HCT116 (cell line): ENCODE data around the gene ACOT9. TPM values are rescaled to one million over a fixed set of nuclear protein-coding genes. Genes with fewer than 3 reads are reported as not detected.

Experiments used
- ATAC-seq: fragments of 200-7000 bp; cut with Tn5 transposase; 2 replicates; pipeline ENCODE4 v1.9.1; 2020; ENCODE audit warnings: mild to moderate bottlenecking, moderate library complexity
- BruUV-seq: library from RNA; stranded (reverse); fragments of 400-500 nt; replicated peaks from 2 replicates; lab custom pipeline; 2021; lab: Mats Ljungman, UMichigan
- CTCF ChIA-PET: fragments of 300-600 bp; sonication (Branson Sonifier 250); formaldehyde crosslinking; loops from one replicate; lab custom pipeline; 2021; ENCODE audit warnings: antibody characterized with exemption; lab: Charles Lee
- POLR2A ChIA-PET: fragments of 300-600, 350-600 bp; sonication (Branson Sonifier 250); formaldehyde crosslinking; loops from one replicate; lab custom pipeline; 2021; ENCODE audit warnings: antibody characterized with exemption; lab: Charles Lee
- RAD21 ChIA-PET, 2 experiments: fragments of 300-600 bp; sonication (Branson Sonifier 250); formaldehyde crosslinking; loops; one replicate each; lab custom pipeline; 2023; ENCODE audit warnings: low total read pairs in 2 of 2; ENCODE audit not compliant: uncharacterized antibody in 2 of 2, unreplicated experiment in 2 of 2, low non-redundant PET in 1 of 2; lab: Charles Lee
- DNase-seq: peaks from one replicate; pipeline ENCODE4 v3.0.0-alpha.2; 2010; ENCODE audit warnings: low read depth, low spot score
- H2AFZ ChIP-seq: fragments of 200-600 bp; shearing (Covaris generic), sonication (generic); 2 replicates; pipeline ENCODE4 v1.6.1; 2017; ENCODE audit warnings: low read depth, mixed run types, mixed read lengths, antibody characterized with exemption, low read length; ENCODE audit not compliant: poor library complexity, severe bottlenecking
- H3K27ac ChIP-seq: 2 replicates; pipeline ENCODE4 v1.5.1; 2012; ENCODE audit warnings: low read depth, low read length
- H3K27me3 ChIP-seq: fragments of 200-600 bp; sonication (generic); 2 replicates; pipeline ENCODE4 v1.6.1; 2016; ENCODE audit warnings: mixed run types, low read length, mixed read lengths; ENCODE audit not compliant: insufficient read depth
- H3K36me3 ChIP-seq, 2 experiments: fragments of 200-500 bp in 1 of 2; fragments of 200-600 bp in 1 of 2; sonication (Bioruptor generic) in 1 of 2; sonication (generic) in 1 of 2; 2 replicates each; pipeline versions ENCODE4 v1.5.1 to v1.6.1; 2014 to 2016; ENCODE audit warnings: low read length in 2 of 2, inconsistent platforms in 1 of 2, mixed read lengths in 1 of 2, mixed run types in 1 of 2; ENCODE audit not compliant: insufficient read depth in 2 of 2, control insufficient read depth in 1 of 2
- H3K4me1 ChIP-seq, 2 experiments: fragments of 200-600 bp in 1 of 2; sonication (generic) in 1 of 2; 2 replicates each; pipeline versions ENCODE4 v1.5.1 to v1.6.1; 2012 to 2017; ENCODE audit warnings: low read length in 2 of 2, inconsistent platforms in 1 of 2, mild to moderate bottlenecking in 1 of 2, mixed read lengths in 1 of 2, mixed run types in 1 of 2, moderate library complexity in 1 of 2; ENCODE audit not compliant: insufficient read depth in 2 of 2, control insufficient read depth in 1 of 2
- H3K4me2 ChIP-seq: fragments of 200-600 bp; sonication (generic); 2 replicates; pipeline ENCODE4 v1.6.1; 2017; ENCODE audit warnings: mixed run types, low read length, mixed read lengths
- H3K4me3 ChIP-seq, 2 experiments: fragments of 200-600 bp in 1 of 2; sonication (generic) in 1 of 2; replicated peaks in 1 of 2; 2 replicates each; pipeline ENCODE4 v1.5.1; 2011 to 2016; ENCODE audit warnings: low read length in 2 of 2, control low read depth in 1 of 2, low read depth in 1 of 2, mild to moderate bottlenecking in 1 of 2, mixed read lengths in 1 of 2, mixed run types in 1 of 2
- H3K79me2 ChIP-seq: fragments of 200-600 bp; sonication (generic); 2 replicates; pipeline ENCODE4 v1.6.1; 2017; ENCODE audit warnings: mild to moderate bottlenecking, mixed run types, low read length, moderate library complexity, mixed read lengths; ENCODE audit not compliant: insufficient read depth
- H3K9ac ChIP-seq: fragments of 200-600 bp; sonication (generic); 2 replicates; pipeline ENCODE4 v1.6.1; 2016; ENCODE audit warnings: low read length, mixed read lengths
- H3K9me2 ChIP-seq: fragments of 200-600 bp; sonication (generic), shearing (Covaris generic); 2 replicates; pipeline ENCODE4 v1.6.1; 2017; ENCODE audit warnings: mixed run types, mild to moderate bottlenecking, moderate library complexity; ENCODE audit not compliant: insufficient read depth
- H3K9me3 ChIP-seq, 2 experiments: fragments of 200-500 bp in 1 of 2; fragments of 200-600 bp in 1 of 2; sonication (Bioruptor generic) in 1 of 2; sonication (generic) in 1 of 2; 2 replicates each; pipeline ENCODE4 v1.6.1; 2014 to 2017; ENCODE audit warnings: low read length in 2 of 2, mixed read lengths in 2 of 2, inconsistent platforms in 1 of 2, low read depth in 1 of 2, mild to moderate bottlenecking in 1 of 2, mixed run types in 1 of 2, moderate library complexity in 1 of 2; ENCODE audit not compliant: control insufficient read depth in 1 of 2, insufficient read depth in 1 of 2
- H4K20me1 ChIP-seq: fragments of 200-600 bp; sonication (generic), shearing (Covaris generic); 2 replicates; pipeline ENCODE4 v1.6.1; 2017; ENCODE audit warnings: mixed run types, mild to moderate bottlenecking, moderate library complexity; ENCODE audit not compliant: insufficient read depth
- CBX3 ChIP-seq: IDR thresholded peaks from 2 replicates; pipeline ENCODE4 v1.6.1; 2012; ENCODE audit warnings: low read depth
- CEBPB ChIP-seq: IDR thresholded peaks from 2 replicates; pipeline ENCODE4 v1.6.1; 2012; ENCODE audit warnings: low read depth
- EGR1 ChIP-seq: IDR thresholded peaks from 2 replicates; pipeline ENCODE4 v1.6.1; 2012; ENCODE audit warnings: low read depth
- ELF1 ChIP-seq: IDR thresholded peaks from 2 replicates; pipeline ENCODE4 v1.6.1; 2012; ENCODE audit warnings: low read depth, borderline replicate concordance
- EZH2phosphoT487 ChIP-seq: fragments of 200-600 bp; IDR thresholded peaks from 2 replicates; pipeline ENCODE4 v1.6.1; 2018; ENCODE audit warnings: antibody characterized with exemption, borderline replicate concordance
- FOSL1 ChIP-seq: IDR thresholded peaks from 2 replicates; pipeline ENCODE4 v1.6.1; 2012; ENCODE audit warnings: low read depth
- JUND ChIP-seq: IDR thresholded peaks from 2 replicates; pipeline ENCODE4 v1.6.1; 2012
- POLR2A ChIP-seq: IDR thresholded peaks from 2 replicates; pipeline ENCODE4 v1.7.0; 2011; ENCODE audit warnings: borderline replicate concordance; ENCODE audit not compliant: insufficient read depth, insufficient read length; ENCODE audit errors: extremely low read depth
- SP1 ChIP-seq: IDR thresholded peaks from 2 replicates; pipeline ENCODE4 v1.6.1; 2012; ENCODE audit warnings: low read depth
- ZFX ChIP-seq: fragments of 450-650 bp; IDR thresholded peaks from 2 replicates; pipeline ENCODE4 v1.6.1; 2017
- ZNF274 ChIP-seq: fragments of 200-500 bp; sonication (Bioruptor generic); IDR thresholded peaks from 2 replicates; pipeline ENCODE4 v1.6.1; 2014; ENCODE audit warnings: mild to moderate bottlenecking, low read depth, low read length, inconsistent platforms
- intact Hi-C: fragments of 100-400 bp; cut with micrococcal nuclease; formaldehyde crosslinking; loops from 2 replicates; pipeline ENCODE4 v1.10.0; 2022
- total RNA-seq: library from RNA; stranded (reverse); gene quantifications from one replicate; pipeline ENCODE4 v1.2.1, GENCODE V29; 2021; ENCODE audit not compliant: unreplicated experiment
- TF ChIP-seq, protein P1 (sequence below): IDR thresholded peaks from 2 replicates; pipeline ENCODE4 v1.6.1; 2012
- TF ChIP-seq, protein P2 (sequence below): IDR thresholded peaks from 2 replicates; pipeline ENCODE4 v1.6.1; 2012; ENCODE audit warnings: low read depth
- TF ChIP-seq, protein P3 (sequence below): IDR thresholded peaks from 2 replicates; pipeline ENCODE4 v1.6.1; 2012
- TF ChIP-seq, protein P4 (sequence below): IDR thresholded peaks from 2 replicates; pipeline ENCODE4 v1.6.1; 2011; ENCODE audit warnings: mild to moderate bottlenecking, low read length, moderate library complexity; ENCODE audit not compliant: insufficient replicate concordance; ENCODE audit errors: extremely low read depth

The ACOT9 gene
- total RNA-seq, 1 experiment from 2014 or later: 59.7 TPM

DNA sequence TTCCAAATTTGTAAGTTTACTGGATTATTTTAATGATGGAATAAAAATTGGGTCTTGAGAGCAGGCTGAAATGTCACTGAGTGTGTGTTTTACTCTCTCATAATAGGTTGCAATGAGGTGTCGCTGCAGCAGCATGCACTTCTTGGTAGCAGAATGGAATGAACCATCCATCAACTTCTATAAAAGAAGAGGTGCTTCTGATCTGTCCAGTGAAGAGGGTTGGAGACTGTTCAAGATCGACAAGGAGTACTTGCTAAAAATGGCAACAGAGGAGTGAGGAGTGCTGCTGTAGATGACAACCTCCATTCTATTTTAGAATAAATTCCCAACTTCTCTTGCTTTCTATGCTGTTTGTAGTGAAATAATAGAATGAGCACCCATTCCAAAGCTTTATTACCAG lies 42.5 kb upstream of the ACOT9 start:
- Histone ChIP-seq H2AFZ (no peak overlapping the region), H3K4me3 (0 out of 4 replicates have a peak overlapping the region, but pooled peaks of 1 of the 2 experiments have one; percentile 74), H3K27ac (peak overlapping the region; percentile 78), H3K79me2 (peaks cover 18% of the 10 kb centered on the region), H3K27me3 (no peaks in the 10 kb centered on the region), H3K4me2 (peak overlapping the region; percentile 86; the same call in 1 of the 2 replicates), H3K9ac (no peak overlapping the region), H3K9me3 (no peaks in the 10 kb centered on the region), H3K9me2 (no peaks in the 10 kb centered on the region), H3K4me1 (peaks cover 24 to 56% of the 10 kb centered on the region in 2 experiments), H4K20me1 (0 out of 2 replicates have a peak, but pooled peaks cover 6% of the 10 kb centered on the region), H3K36me3 (peaks cover 7 to 17% of the 10 kb centered on the region in 2 experiments)
- no TSS peak for BruUV-seq
- ATAC-seq: no peak
- TF ChIP-seq EGR1: no peak
- TF ChIP-seq FOSL1: no peak
- TF ChIP-seq, protein P1, sequence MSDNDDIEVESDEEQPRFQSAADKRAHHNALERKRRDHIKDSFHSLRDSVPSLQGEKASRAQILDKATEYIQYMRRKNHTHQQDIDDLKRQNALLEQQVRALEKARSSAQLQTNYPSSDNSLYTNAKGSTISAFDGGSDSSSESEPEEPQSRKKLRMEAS: no peak
- TF ChIP-seq JUND: no peak
- no peak for TF ChIP-seq ZNF274
- TF ChIP-seq ELF1: no peak
- TF ChIP-seq EZH2phosphoT487: no peak
- no peak for TF ChIP-seq CBX3
- no peak for TF ChIP-seq ZFX
- TF ChIP-seq, protein P2, sequence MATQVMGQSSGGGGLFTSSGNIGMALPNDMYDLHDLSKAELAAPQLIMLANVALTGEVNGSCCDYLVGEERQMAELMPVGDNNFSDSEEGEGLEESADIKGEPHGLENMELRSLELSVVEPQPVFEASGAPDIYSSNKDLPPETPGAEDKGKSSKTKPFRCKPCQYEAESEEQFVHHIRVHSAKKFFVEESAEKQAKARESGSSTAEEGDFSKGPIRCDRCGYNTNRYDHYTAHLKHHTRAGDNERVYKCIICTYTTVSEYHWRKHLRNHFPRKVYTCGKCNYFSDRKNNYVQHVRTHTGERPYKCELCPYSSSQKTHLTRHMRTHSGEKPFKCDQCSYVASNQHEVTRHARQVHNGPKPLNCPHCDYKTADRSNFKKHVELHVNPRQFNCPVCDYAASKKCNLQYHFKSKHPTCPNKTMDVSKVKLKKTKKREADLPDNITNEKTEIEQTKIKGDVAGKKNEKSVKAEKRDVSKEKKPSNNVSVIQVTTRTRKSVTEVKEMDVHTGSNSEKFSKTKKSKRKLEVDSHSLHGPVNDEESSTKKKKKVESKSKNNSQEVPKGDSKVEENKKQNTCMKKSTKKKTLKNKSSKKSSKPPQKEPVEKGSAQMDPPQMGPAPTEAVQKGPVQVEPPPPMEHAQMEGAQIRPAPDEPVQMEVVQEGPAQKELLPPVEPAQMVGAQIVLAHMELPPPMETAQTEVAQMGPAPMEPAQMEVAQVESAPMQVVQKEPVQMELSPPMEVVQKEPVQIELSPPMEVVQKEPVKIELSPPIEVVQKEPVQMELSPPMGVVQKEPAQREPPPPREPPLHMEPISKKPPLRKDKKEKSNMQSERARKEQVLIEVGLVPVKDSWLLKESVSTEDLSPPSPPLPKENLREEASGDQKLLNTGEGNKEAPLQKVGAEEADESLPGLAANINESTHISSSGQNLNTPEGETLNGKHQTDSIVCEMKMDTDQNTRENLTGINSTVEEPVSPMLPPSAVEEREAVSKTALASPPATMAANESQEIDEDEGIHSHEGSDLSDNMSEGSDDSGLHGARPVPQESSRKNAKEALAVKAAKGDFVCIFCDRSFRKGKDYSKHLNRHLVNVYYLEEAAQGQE: no peak
- TF ChIP-seq, protein P3, sequence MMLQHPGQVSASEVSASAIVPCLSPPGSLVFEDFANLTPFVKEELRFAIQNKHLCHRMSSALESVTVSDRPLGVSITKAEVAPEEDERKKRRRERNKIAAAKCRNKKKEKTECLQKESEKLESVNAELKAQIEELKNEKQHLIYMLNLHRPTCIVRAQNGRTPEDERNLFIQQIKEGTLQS: no peak
- TF ChIP-seq CEBPB: no peak
- no peak for TF ChIP-seq POLR2A
- TF ChIP-seq, protein P4, sequence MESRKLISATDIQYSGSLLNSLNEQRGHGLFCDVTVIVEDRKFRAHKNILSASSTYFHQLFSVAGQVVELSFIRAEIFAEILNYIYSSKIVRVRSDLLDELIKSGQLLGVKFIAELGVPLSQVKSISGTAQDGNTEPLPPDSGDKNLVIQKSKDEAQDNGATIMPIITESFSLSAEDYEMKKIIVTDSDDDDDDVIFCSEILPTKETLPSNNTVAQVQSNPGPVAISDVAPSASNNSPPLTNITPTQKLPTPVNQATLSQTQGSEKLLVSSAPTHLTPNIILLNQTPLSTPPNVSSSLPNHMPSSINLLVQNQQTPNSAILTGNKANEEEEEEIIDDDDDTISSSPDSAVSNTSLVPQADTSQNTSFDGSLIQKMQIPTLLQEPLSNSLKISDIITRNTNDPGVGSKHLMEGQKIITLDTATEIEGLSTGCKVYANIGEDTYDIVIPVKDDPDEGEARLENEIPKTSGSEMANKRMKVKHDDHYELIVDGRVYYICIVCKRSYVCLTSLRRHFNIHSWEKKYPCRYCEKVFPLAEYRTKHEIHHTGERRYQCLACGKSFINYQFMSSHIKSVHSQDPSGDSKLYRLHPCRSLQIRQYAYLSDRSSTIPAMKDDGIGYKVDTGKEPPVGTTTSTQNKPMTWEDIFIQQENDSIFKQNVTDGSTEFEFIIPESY: no peak
- TF ChIP-seq SP1: no peak
- ChIA-PET RAD21 (no interaction called here), POLR2A (interaction anchor here (1.0 to 7.7 kb wide), 3 partner anchors 11 to 116 kb away, joined by 4 to 75 read pairs (median 4); no protein-coding TSS in a partner anchor), CTCF (interaction anchor here (2.9 kb wide), 1 partner anchor 116 kb away, joined by 14 read pairs; no protein-coding TSS in a partner anchor)
- DNase-seq: no peak
- intact Hi-C loops: no loop called here
